Trophoblast cell (in vitro differentiated cells and primary cell): ENCODE measurements around the gene DLK2.
"Not testable (repeated sequence)": the region's sequence is repeated elsewhere in the genome, so short reads cannot be mapped to it uniquely, and the experiment has no call there.

Source experiments
- DNase-seq, 2 donors: peaks; one replicate each; pipeline ENCODE4 v3.0.0-alpha.2; 2016
- H2AFZ ChIP-seq: 2 replicates; pipeline ENCODE4 v1.6.1; 2013; ENCODE audit warnings: low read length, moderate library complexity, mild to moderate bottlenecking; ENCODE audit not compliant: insufficient read depth, poor library complexity
- H2AK5ac ChIP-seq: 2 replicates; pipeline ENCODE4 v1.6.1; 2013; ENCODE audit warnings: mild to moderate bottlenecking, low read length
- H2BK120ac ChIP-seq: 2 replicates; pipeline ENCODE4 v1.6.1; 2013; ENCODE audit warnings: low read length, mild to moderate bottlenecking, moderate library complexity; ENCODE audit not compliant: insufficient read depth, poor library complexity
- H2BK12ac ChIP-seq: 2 replicates; pipeline ENCODE4 v1.6.1; 2013; ENCODE audit warnings: mild to moderate bottlenecking, low read length, moderate library complexity
- H2BK5ac ChIP-seq: 2 replicates; pipeline ENCODE4 v1.6.1; 2013; ENCODE audit warnings: low read length, low read depth, moderate library complexity, mild to moderate bottlenecking; ENCODE audit not compliant: poor library complexity
- H3K14ac ChIP-seq: 2 replicates; pipeline ENCODE4 v1.6.1; 2013; ENCODE audit warnings: mild to moderate bottlenecking, low read length
- H3K18ac ChIP-seq: 2 replicates; pipeline ENCODE4 v1.6.1; 2013; ENCODE audit warnings: mild to moderate bottlenecking, low read length
- H3K23ac ChIP-seq: 2 replicates; pipeline ENCODE4 v1.6.1; 2013; ENCODE audit warnings: low read length
- H3K27ac ChIP-seq: 2 replicates; pipeline ENCODE4 v1.5.1; 2013; ENCODE audit warnings: low read depth, mild to moderate bottlenecking, inconsistent platforms, low read length, moderate library complexity
- H3K27me3 ChIP-seq: 2 replicates; pipeline ENCODE4 v1.6.1; 2013; ENCODE audit warnings: inconsistent platforms, mild to moderate bottlenecking, low read length, moderate library complexity; ENCODE audit not compliant: insufficient read depth
- H3K36me3 ChIP-seq, 2 experiments: 1 replicate in 1 of 2; 2 replicates in 1 of 2; pipeline ENCODE4 v1.6.1; 2013; ENCODE audit warnings: low read length in 2 of 2, mild to moderate bottlenecking in 2 of 2, moderate library complexity in 1 of 2; ENCODE audit not compliant: insufficient read depth in 2 of 2, control insufficient read depth in 1 of 2
- H3K4ac ChIP-seq: 2 replicates; pipeline ENCODE4 v1.6.1; 2013; ENCODE audit warnings: low read depth, mild to moderate bottlenecking, low read length, moderate library complexity
- H3K4me1 ChIP-seq, 2 experiments: 1 replicate in 1 of 2; 2 replicates in 1 of 2; pipeline ENCODE4 v1.6.1; 2013; ENCODE audit warnings: low read length in 2 of 2, mild to moderate bottlenecking in 2 of 2, moderate library complexity in 1 of 2; ENCODE audit not compliant: insufficient read depth in 2 of 2, control insufficient read depth in 1 of 2
- H3K4me2 ChIP-seq: 2 replicates; pipeline ENCODE4 v1.6.1; 2013; ENCODE audit warnings: inconsistent platforms, mild to moderate bottlenecking, low read length, moderate library complexity
- H3K4me3 ChIP-seq: 2 replicates; pipeline ENCODE4 v1.5.1; 2013; ENCODE audit warnings: mild to moderate bottlenecking, low read depth, low read length, inconsistent platforms
- H3K79me1 ChIP-seq: one replicate; pipeline ENCODE4 v1.6.1; 2013; ENCODE audit warnings: low read length
- H3K79me2 ChIP-seq: 2 replicates; pipeline ENCODE4 v1.6.1; 2013; ENCODE audit warnings: low read length, mild to moderate bottlenecking; ENCODE audit not compliant: control insufficient read depth, insufficient read depth, poor library complexity
- H3K9ac ChIP-seq: 2 replicates; pipeline ENCODE4 v1.6.1; 2013; ENCODE audit warnings: mild to moderate bottlenecking, low read length
- H3K9me3 ChIP-seq: 2 replicates; pipeline ENCODE4 v1.6.1; 2013; ENCODE audit warnings: low read depth, mild to moderate bottlenecking, control low read depth, inconsistent platforms, low read length; ENCODE audit not compliant: insufficient read depth
- H4K12ac ChIP-seq: 2 replicates; pipeline ENCODE4 v1.6.1; 2013; ENCODE audit warnings: low read depth, mild to moderate bottlenecking, low read length, moderate library complexity
- H4K8ac ChIP-seq: 2 replicates; pipeline ENCODE4 v1.6.1; 2013; ENCODE audit warnings: low read depth, mild to moderate bottlenecking, low read length, moderate library complexity
- H4K91ac ChIP-seq: one replicate; pipeline ENCODE4 v1.6.1; 2013; ENCODE audit warnings: low read depth, mild to moderate bottlenecking, low read length, moderate library complexity
- WGBS: extraction: QIAGEN DNeasy Blood & Tissue Kit; methylation state at CpG from one replicate; pipeline ENCODE4 v1.1.7; 2013; ENCODE audit warnings: missing lambda C conversion rate; ENCODE audit not compliant: insufficient read length, insufficient coverage; ENCODE audit errors: extremely low coverage; 5-methylcytosine and 5-hydroxymethylcytosine counted together

Gene DLK2

GRCh38 chr6:43413002-43413401 is 42.3 kb downstream of the DLK2 start:
- Histone ChIP-seq H3K4me2 (no peak overlapping the region), H2BK12ac (no peak overlapping the region), H3K36me3 (no peaks in the 10 kb centered on the region), H2BK5ac (no peak overlapping the region), H3K79me2 (no peaks in the 10 kb centered on the region), H4K91ac (no peak overlapping the region), H2BK120ac (no peak overlapping the region), H3K4ac (no peak overlapping the region), H3K14ac (no peak overlapping the region), H3K27me3 (no peaks in the 10 kb centered on the region), H3K9ac (no peak overlapping the region), H2AFZ (no peak overlapping the region), H3K79me1 (no peaks in the 10 kb centered on the region), H3K27ac (no peak overlapping the region), H3K23ac (no peak overlapping the region), H2AK5ac (no peak overlapping the region), H4K12ac (no peak overlapping the region), H3K9me3 (no peaks in the 10 kb centered on the region), H4K8ac (no peak overlapping the region), H3K18ac (no peak overlapping the region), H3K4me3 (no peak overlapping the region), H3K4me1 (no peaks in the 10 kb centered on the region)
- WGBS = no CpG with 5 or more reads among the region's 2 CpGs
- no peak for DNase-seq

GRCh38 chr6:43412541-43412940 is 42.8 kb downstream of the DLK2 start:
- Histone ChIP-seq H3K9ac (no peak overlapping the region), H3K9me3 (no peaks in the 10 kb centered on the region), H4K8ac (no peak overlapping the region), H3K79me1 (no peaks in the 10 kb centered on the region), H2AK5ac (no peak overlapping the region), H2BK120ac (no peak overlapping the region), H2AFZ (no peak overlapping the region), H3K79me2 (no peaks in the 10 kb centered on the region), H3K4me2 (no peak overlapping the region), H3K36me3 (no peaks in the 10 kb centered on the region), H3K4me1 (no peaks in the 10 kb centered on the region), H2BK5ac (no peak overlapping the region), H3K27me3 (no peaks in the 10 kb centered on the region), H4K12ac (no peak overlapping the region), H3K4me3 (no peak overlapping the region), H2BK12ac (no peak overlapping the region), H3K18ac (no peak overlapping the region), H3K4ac (no peak overlapping the region), H3K27ac (no peak overlapping the region), H3K14ac (no peak overlapping the region), H3K23ac (no peak overlapping the region), H4K91ac (no peak overlapping the region)
- DNase-seq = no peak
- no CpG with 5 or more reads among the region's 5 CpGs for WGBS

GRCh38 chr6:43410776-43411175 is 44.6 kb downstream of the DLK2 start:
- H3K4me1 ChIP-seq, H4K8ac ChIP-seq, H2BK5ac ChIP-seq, H3K27ac ChIP-seq, H3K9ac ChIP-seq, H3K9me3 ChIP-seq, H4K91ac ChIP-seq, H3K27me3 ChIP-seq, H3K4ac ChIP-seq, DNase-seq, H3K4me3 ChIP-seq, H2AK5ac ChIP-seq, H3K79me2 ChIP-seq, H3K18ac ChIP-seq, H4K12ac ChIP-seq, H3K23ac ChIP-seq, H3K14ac ChIP-seq, H2BK12ac ChIP-seq, H2BK120ac ChIP-seq, H2AFZ ChIP-seq, H3K79me1 ChIP-seq, H3K4me2 ChIP-seq, H3K36me3 ChIP-seq: not testable (repeated sequence)
- WGBS = no CpG with 5 or more reads among the region's 1 CpG

- Histone ChIP-seq H2BK120ac (no peak overlapping the region), H3K4me3 (no peak overlapping the region), H3K14ac (no peak overlapping the region), H3K27ac (no peak overlapping the region), H3K9me3 (no peaks in the 10 kb centered on the region), H4K91ac (no peak overlapping the region), H3K27me3 (no peaks in the 10 kb centered on the region), H4K8ac (no peak overlapping the region), H4K12ac (no peak overlapping the region), H3K18ac (no peak overlapping the region), H2BK5ac (no peak overlapping the region), H3K79me1 (no peaks in the 10 kb centered on the region), H3K4ac (no peak overlapping the region), H3K4me1 (no peaks in the 10 kb centered on the region), H2BK12ac (no peak overlapping the region), H2AK5ac (no peak overlapping the region), H3K4me2 (no peak overlapping the region), H3K9ac (no peak overlapping the region), H3K36me3 (no peaks in the 10 kb centered on the region), H3K23ac (no peak overlapping the region), H2AFZ (no peak overlapping the region), H3K79me2 (no peaks in the 10 kb centered on the region)
- WGBS = no CpG with 5 or more reads among the region's 4 CpGs
- DNase-seq = no peak
These were observed 47.1 kb downstream of the DLK2 start for GRCh38 chr6:43408259-43408658.
